GM18505 (cell line): ENCODE measurements around the gene GUCA2B.

ENCODE experiments used
- ATAC-seq: cut with Tn5 transposase; IDR thresholded peaks from one replicate; pipeline ENCODE4 v1.9.1; 2021; ENCODE audit not compliant: unreplicated experiment
- POLR2A ChIP-seq: IDR thresholded peaks from 4 replicates; pipeline ENCODE4 v1.6.1; 2011; ENCODE audit warnings: borderline replicate concordance; ENCODE audit not compliant: insufficient read depth, insufficient read length; ENCODE audit errors: extremely low read depth

GUCA2B gene

GRCh38 chr1:42145764-42146625 lies 7.2 kb upstream of the GUCA2B start:
- no peak for ATAC-seq
- no peak for TF ChIP-seq POLR2A

GRCh38 chr1:42146626-42147320 lies 6.4 kb upstream of the GUCA2B start:
- no peak for TF ChIP-seq POLR2A
- no peak for ATAC-seq

GRCh38 chr1:42148166-42148565 lies 5.0 kb upstream of the GUCA2B start:
- TF ChIP-seq POLR2A: no peak
- ATAC-seq: no peak

GRCh38 chr1:42150651-42151050 lies 2.6 kb upstream of the GUCA2B start:
- no peak for TF ChIP-seq POLR2A
- ATAC-seq: no peak

GRCh38 chr1:42152119-42152518 lies 1.1 kb upstream of the GUCA2B start:
- no peak for TF ChIP-seq POLR2A
- no peak for ATAC-seq

GRCh38 chr1:42153624-42154023 lies 414 bp downstream of the GUCA2B start:
- no peak for TF ChIP-seq POLR2A
- ATAC-seq: no peak

GRCh38 chr1:42154685-42155084 lies 1.5 kb downstream of the GUCA2B start:
- ATAC-seq: no peak
- TF ChIP-seq POLR2A: no peak

- TF ChIP-seq POLR2A: no peak
Observed at GRCh38 chr1:42155362-42155761, 2.2 kb downstream of the GUCA2B start.

GRCh38 chr1:42157667-42158066 lies 4.5 kb downstream of the GUCA2B start:
- no peak for TF ChIP-seq POLR2A
- ATAC-seq: no peak

More at GRCh38 chr1:42155362-42155761, 2.2 kb downstream of the GUCA2B start:
- no peak for ATAC-seq

- no peak for TF ChIP-seq POLR2A
- ATAC-seq: no peak
Observed at GRCh38 chr1:42158189-42158588, 5.0 kb downstream of the GUCA2B start.

GRCh38 chr1:42162181-42162580 lies 9.0 kb downstream of the GUCA2B start:
- no peak for TF ChIP-seq POLR2A
- no peak for ATAC-seq

GRCh38 chr1:42163114-42163513 lies 9.9 kb downstream of the GUCA2B start:
- no peak for TF ChIP-seq POLR2A
- ATAC-seq: no peak

- no peak for TF ChIP-seq POLR2A
- ATAC-seq: no peak
Observed at GRCh38 chr1:42163536-42164503, 10.6 kb downstream of the GUCA2B start.
